GM20000 (cell line): ENCODE measurements around the gene MRTFB.
"Not testable (repeated sequence)": the region's sequence is repeated elsewhere in the genome, so short reads cannot be mapped to it uniquely, and the experiment has no call there.

ENCODE experiments used
- DNase-seq: peaks from one replicate; pipeline ENCODE4 v3.0.0; 2012; ENCODE audit warnings: low spot score
- TF ChIP-seq, protein P1 (sequence below): IDR thresholded peaks from 2 replicates; pipeline ENCODE4 v1.5.1; 2012; ENCODE audit warnings: mild to moderate bottlenecking, control low read depth; ENCODE audit errors: extremely low read depth, missing control alignments

The MRTFB gene

DNA sequence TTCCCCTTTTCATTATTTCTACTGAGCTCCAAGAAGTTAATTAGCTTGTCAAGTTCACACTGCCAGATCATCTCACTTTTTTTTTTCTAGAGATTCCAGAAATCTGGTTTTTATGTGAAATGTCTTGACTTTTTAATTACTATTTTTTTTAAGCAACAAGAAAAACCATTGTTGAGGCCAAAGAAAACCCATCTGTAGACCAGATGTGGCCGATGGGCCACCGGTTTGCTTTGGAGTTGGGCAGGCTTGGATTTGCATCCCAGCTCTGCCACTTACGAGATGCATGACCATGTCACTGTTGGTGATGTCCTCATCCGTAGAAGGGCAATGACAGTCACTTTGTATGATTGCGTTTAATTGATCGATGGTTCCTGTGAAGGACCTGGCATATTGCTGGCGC lies 34.2 kb upstream of the MRTFB start:
- TF ChIP-seq, protein P1, sequence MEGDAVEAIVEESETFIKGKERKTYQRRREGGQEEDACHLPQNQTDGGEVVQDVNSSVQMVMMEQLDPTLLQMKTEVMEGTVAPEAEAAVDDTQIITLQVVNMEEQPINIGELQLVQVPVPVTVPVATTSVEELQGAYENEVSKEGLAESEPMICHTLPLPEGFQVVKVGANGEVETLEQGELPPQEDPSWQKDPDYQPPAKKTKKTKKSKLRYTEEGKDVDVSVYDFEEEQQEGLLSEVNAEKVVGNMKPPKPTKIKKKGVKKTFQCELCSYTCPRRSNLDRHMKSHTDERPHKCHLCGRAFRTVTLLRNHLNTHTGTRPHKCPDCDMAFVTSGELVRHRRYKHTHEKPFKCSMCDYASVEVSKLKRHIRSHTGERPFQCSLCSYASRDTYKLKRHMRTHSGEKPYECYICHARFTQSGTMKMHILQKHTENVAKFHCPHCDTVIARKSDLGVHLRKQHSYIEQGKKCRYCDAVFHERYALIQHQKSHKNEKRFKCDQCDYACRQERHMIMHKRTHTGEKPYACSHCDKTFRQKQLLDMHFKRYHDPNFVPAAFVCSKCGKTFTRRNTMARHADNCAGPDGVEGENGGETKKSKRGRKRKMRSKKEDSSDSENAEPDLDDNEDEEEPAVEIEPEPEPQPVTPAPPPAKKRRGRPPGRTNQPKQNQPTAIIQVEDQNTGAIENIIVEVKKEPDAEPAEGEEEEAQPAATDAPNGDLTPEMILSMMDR: no peak
- no peak for DNase-seq

GRCh38 chr16:14037960-14038359 lies 33.2 kb upstream of the MRTFB start:
- TF ChIP-seq, protein P1: no peak
- DNase-seq: no peak

GRCh38 chr16:14041164-14041563 lies 30.0 kb upstream of the MRTFB start:
- DNase-seq: no peak
- TF ChIP-seq, protein P1: no peak

GRCh38 chr16:14042706-14043105 lies 28.4 kb upstream of the MRTFB start:
- no peak for DNase-seq

DNA sequence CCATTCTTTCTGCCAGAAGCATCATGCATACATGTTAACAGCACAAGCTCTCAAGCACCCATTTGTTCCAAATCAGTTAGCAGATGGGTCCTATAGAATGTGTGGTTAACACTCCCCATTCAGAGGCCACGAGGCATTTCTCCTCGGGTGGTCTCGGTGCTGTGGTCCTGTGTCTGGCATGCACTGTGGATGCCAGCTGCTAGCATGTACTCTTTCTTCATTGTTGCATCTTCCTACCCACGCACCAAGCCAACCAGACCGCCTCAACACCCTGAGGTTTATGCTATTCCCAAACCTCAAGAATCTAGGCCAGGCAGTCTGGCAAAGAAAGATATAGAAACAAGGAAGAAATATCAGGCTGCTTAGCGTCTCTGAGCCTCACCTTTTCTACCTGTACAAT lies 27.8 kb upstream of the MRTFB start:
- TF ChIP-seq, protein P1: no peak
- DNase-seq: no peak

More at GRCh38 chr16:14042706-14043105, 28.4 kb upstream of the MRTFB start:
- TF ChIP-seq, protein P1: no peak

DNA sequence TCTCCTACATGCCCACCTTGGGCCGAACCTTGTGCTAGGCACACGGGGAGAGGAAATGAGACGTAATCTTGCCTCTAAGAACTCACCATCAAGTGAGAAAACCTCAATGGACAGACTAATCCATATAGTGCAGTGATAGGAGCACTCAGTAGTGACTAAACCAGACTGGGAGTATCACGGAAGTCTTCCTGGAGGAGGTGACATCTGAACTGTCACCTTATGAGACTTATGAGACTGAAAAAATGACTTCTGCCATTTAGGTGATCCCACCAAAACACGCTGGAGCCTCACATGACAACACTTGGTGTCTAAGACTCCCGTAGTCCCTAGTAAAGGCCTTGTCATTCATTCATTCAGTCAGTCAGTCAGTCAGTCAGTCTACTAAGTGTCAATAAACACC lies 27.3 kb upstream of the MRTFB start:
- TF ChIP-seq, protein P1: no peak
- DNase-seq: no peak

GRCh38 chr16:14047121-14047859 lies 23.8 kb upstream of the MRTFB start:
- not testable (repeated sequence) for DNase-seq

DNA sequence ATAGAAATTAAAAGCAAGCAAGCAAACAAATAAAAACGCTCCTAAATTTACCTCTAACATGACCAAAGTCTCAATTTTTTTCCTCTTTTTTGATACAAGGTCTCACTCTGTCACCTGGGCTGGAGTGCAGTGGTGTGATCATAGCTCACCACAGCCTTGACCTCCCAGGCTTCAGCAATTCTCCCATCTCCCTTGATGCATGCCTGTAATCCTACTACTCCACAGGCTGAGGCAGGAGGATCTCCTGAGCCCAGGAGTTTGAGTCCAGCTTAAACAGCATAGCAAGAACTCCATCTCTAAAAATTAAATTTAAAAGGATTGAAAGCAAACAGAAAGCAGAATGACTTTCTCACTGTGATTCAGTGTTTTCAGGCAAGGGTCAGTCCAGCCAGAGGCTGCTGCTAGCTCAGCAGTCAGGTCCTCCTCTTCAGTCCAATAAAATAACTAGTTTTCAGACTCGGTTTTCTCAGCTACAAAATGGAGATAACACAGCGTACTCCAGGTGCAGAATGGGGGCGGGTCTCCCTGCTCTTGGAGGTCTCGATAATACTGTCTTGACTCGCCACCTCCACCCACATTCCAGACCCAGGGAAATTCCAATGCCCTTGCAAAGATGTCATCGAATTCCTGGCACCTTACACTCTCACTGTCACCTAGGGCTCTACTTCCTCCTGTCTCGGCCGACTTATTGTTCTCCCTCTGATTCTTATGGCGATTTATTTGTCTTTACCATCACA lies 20.7 kb upstream of the MRTFB start:
- TF ChIP-seq, protein P1: no peak
- DNase-seq: no peak
